OCI-M2 (cell line): ENCODE data around the gene LY86.

Experiments used
- DNase-seq: peaks from one replicate; lab custom pipeline; 2025; ENCODE audit not compliant: unreplicated experiment; lab: John Stamatoyannopoulos, UW

The LY86 gene

DNA sequence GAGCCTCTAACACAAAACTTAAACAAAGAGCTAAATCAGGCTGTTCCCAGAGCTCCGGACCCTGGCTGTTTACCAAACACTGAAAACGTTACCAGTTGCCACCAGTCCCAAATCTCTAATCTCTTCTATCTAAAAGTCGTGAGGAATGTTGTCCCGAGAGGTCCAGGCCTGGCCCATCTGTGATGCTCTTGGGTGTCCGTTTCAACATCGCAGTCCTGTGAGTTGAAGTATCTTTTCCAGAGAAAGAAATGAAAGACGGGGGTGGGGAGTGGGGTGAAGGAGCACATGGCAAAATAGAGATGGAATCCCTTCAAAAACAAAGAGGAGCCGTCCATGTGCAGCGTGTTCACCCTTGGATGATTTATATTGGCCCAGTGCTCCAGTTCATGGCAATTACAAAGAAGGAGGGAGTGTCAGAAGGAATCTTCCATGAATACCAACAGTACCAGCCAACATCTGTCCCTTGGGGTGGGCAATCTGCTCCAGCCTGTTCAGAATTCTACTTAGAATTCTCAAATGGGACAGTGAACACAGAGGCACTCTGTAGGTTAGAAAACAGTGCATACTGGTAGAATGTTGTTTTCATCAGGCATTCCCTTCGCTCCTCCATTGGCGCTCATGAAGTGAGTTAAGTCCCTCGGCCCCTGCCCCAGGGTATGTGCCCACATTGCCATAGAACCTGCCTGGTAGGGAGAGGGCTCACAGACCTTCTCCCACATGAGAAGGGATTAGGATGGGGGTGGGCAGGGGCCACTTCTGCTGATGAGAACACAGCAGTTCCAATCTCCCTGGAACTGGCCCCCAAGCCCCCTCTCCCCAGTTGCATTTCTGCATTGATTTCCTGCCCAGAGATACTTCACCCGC, 112.1 kb downstream of the LY86 start:
- no peak for DNase-seq

- DNase-seq: no peak
Measured at GRCh38 chr6:6701864-6702263, 113.3 kb downstream of the LY86 start.

DNA sequence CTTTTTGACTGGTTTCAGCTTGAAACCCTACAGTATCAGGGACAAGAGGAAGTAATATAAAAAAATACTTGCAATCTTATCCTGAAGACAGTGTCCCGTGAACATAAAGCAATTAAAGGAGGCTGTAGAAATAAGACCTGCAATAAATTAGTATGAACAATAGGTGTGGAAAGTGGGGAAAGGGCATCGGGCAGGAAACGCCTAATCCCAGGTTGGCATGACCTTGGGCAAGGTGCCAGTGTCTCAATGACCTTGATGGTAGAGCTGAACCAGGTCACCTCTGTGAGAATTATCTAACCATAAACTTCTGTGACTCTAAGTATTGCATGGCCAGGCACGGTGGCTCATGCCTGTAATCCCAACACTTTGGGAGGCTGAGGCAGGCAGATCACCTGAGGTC, 115.2 kb downstream of the LY86 start:
- no peak for DNase-seq
